HepG2 (cell line): ENCODE results near the gene TAC1. TPM values are rescaled to one million over a fixed set of nuclear protein-coding genes. Genes with fewer than 3 reads are reported as not detected.

Source experiments
- ATAC-seq: fragments of 200-7000 bp; cut with Tn5 transposase; 3 replicates; pipeline ENCODE4 v1.9.1; 2020; ENCODE audit warnings: mild to moderate bottlenecking, moderate library complexity
- BruUV-seq: library from RNA; stranded (reverse); fragments of 400-500 nt; replicated peaks from 2 replicates; lab custom pipeline; 2021; lab: Mats Ljungman, UMichigan
- CTCF ChIA-PET: fragments of 300-600 bp; formaldehyde crosslinking; extraction: SDS; loops from one replicate; lab custom pipeline; 2021; ENCODE audit warnings: low total read pairs, inconsistent platforms, low intra/inter-chr PET ratio; lab: Yijun Ruan, JAX
- POLR2A ChIA-PET: fragments of 350-600 bp; sonication (Branson Sonifier 250); formaldehyde crosslinking; loops from one replicate; lab custom pipeline; 2020; ENCODE audit warnings: antibody characterized with exemption, inconsistent platforms; lab: Yijun Ruan, JAX
- DNase-seq: peaks from one replicate; pipeline ENCODE4 v3.0.0-alpha.2; 2015; ENCODE audit warnings: low spot score
- FAIRE-seq: peaks from 3 replicates; lab custom pipeline; 2011; peaks lifted over from hg19 to GRCh38; lab: Jason Lieb, UNC
- H2AFZ ChIP-seq: one replicate; pipeline ENCODE4 v1.6.1; 2011; ENCODE audit warnings: low read length, inconsistent platforms
- H3K27ac ChIP-seq: fragments of 300-600 bp; 3 replicates; pipeline ENCODE4 v1.8.0; 2011; ENCODE audit warnings: mixed run types, mild to moderate bottlenecking, mixed read lengths, low read length, inconsistent platforms; ENCODE audit not compliant: insufficient read depth; ENCODE audit errors: extremely low read length
- H3K27me3 ChIP-seq, 2 experiments: fragments of 200-600 bp in 1 of 2; 2 replicates in 1 of 2; 3 replicates in 1 of 2; pipeline versions ENCODE4 v1.6.0 to v1.8.0; 2011; ENCODE audit warnings: low read length in 2 of 2, mild to moderate bottlenecking in 2 of 2, moderate library complexity in 2 of 2, inconsistent platforms in 1 of 2; ENCODE audit not compliant: insufficient read depth in 2 of 2, control insufficient read depth in 1 of 2
- H3K36me3 ChIP-seq, 2 experiments: fragments of 200-600 bp in 1 of 2; replicated peaks in 1 of 2; 2 replicates in 1 of 2; 3 replicates in 1 of 2; pipeline versions ENCODE4 v1.5.1 to v1.8.0; 2011; ENCODE audit warnings: low read length in 2 of 2, inconsistent platforms in 1 of 2; ENCODE audit not compliant: insufficient read depth in 2 of 2, control insufficient read depth in 1 of 2
- H3K4me1 ChIP-seq: 2 replicates; pipeline ENCODE4 v1.5.1; 2012; ENCODE audit warnings: low read length, inconsistent platforms; ENCODE audit not compliant: insufficient read depth
- H3K4me2 ChIP-seq: 2 replicates; pipeline ENCODE4 v1.6.0; 2011; ENCODE audit warnings: low read depth, low read length, inconsistent platforms
- H3K4me3 ChIP-seq, 3 experiments: fragments of 200-600 bp in 1 of 3; sonication (generic), shearing (Covaris generic) in 1 of 3; replicated peaks in 1 of 3; 2 replicates each; pipeline ENCODE4 v1.5.1; 2011 to 2016; ENCODE audit warnings: low read length in 3 of 3, inconsistent platforms in 2 of 3, low read depth in 2 of 3, mild to moderate bottlenecking in 2 of 3, control low read depth in 1 of 3, mixed read lengths in 1 of 3; ENCODE audit not compliant: insufficient read depth in 1 of 3
- H3K79me2 ChIP-seq: one replicate; pipeline ENCODE4 v1.6.1; 2011; ENCODE audit warnings: low read length, inconsistent platforms; ENCODE audit not compliant: insufficient read depth
- H3K9ac ChIP-seq: 2 replicates; pipeline ENCODE4 v1.6.0; 2011; ENCODE audit warnings: mild to moderate bottlenecking, low read depth, low read length, inconsistent platforms; ENCODE audit not compliant: insufficient read depth
- H3K9me3 ChIP-seq: 2 replicates; pipeline ENCODE4 v1.5.1; 2012; ENCODE audit warnings: mild to moderate bottlenecking, low read length
- H4K20me1 ChIP-seq: 2 replicates; pipeline ENCODE4 v1.6.0; 2011; ENCODE audit warnings: inconsistent platforms, mild to moderate bottlenecking, low read length, moderate library complexity; ENCODE audit not compliant: insufficient read depth
- RAD51 ChIP-seq: fragments of 450-650 bp; IDR thresholded peaks from 2 replicates; pipeline ENCODE4 v1.6.1; 2016; ENCODE audit warnings: borderline replicate concordance
- ZFP62 ChIP-seq: sonication (generic); formaldehyde crosslinking; IDR thresholded peaks from 2 replicates; pipeline ENCODE4 v1.4.0; 2020; ENCODE audit warnings: missing genetic modification reagents
- ZNF577 ChIP-seq: sonication (generic); formaldehyde crosslinking; IDR thresholded peaks from 2 replicates; pipeline ENCODE4 v1.4.0; 2020; ENCODE audit warnings: mild to moderate bottlenecking, low read depth, missing genetic modification reagents, borderline replicate concordance
- WGBS: methylation state at CpG from one replicate; pipeline ENCODE4 v1.1.6; 2017; ENCODE audit warnings: low lambda C conversion rate; 5-methylcytosine and 5-hydroxymethylcytosine counted together
- in situ Hi-C: cut with HindIII; loops from 2 replicates; pipeline ENCODE4 v1.10.0; 2017; ENCODE audit warnings: low pct_unique_long_range_greater_than_20kb; ENCODE audit not compliant: extremely low pct_ligation_motif_present
- intact Hi-C: fragments of 100-400 bp; cut with micrococcal nuclease; formaldehyde crosslinking; loops from one replicate; pipeline ENCODE4 v1.10.0; 2022; ENCODE audit not compliant: unreplicated experiment
- polyA plus RNA-seq, 8 experiments: library from polyadenylated mRNA; depleted of rRNA in 3 of 8; stranded (reverse) in 7 of 8; unstranded in 1 of 8; fragments of >200 nt; fragmentation: Illumina TruSeq in 4 of 8; extraction: Trizol in 4 of 8; gene quantifications; 2 replicates each; pipeline versions ENCODE4 v1.2.1 to v1.2.3, GENCODE V29; 2011 to 2016; ENCODE audit warnings: low read depth in 4 of 8, missing spikeins in 1 of 8, mixed read lengths in 1 of 8; ENCODE audit not compliant: insufficient read depth in 1 of 8
- total RNA-seq, 5 experiments: library from RNA; depleted of rRNA; stranded (reverse); fragments of >200 nt; fragmentation: Illumina TruSeq; extraction: Trizol; gene quantifications; 2 replicates each; pipeline ENCODE4 v1.2.3, GENCODE V29; 2016; ENCODE audit warnings: low read depth in 1 of 5
- TF ChIP-seq, protein P1 (sequence below), 2 experiments: fragments of 450-650 bp in 1 of 2; sonication (generic) in 1 of 2; formaldehyde crosslinking in 1 of 2; IDR thresholded peaks; 2 replicates each; pipeline versions ENCODE4 v1.6.1 to v1.8.0; 2016 to 2022; ENCODE audit warnings: antibody characterized with exemption in 1 of 2, mild to moderate bottlenecking in 1 of 2, missing genetic modification reagents in 1 of 2

The TAC1 gene
- total and polyA plus RNA-seq, 2 of the 13 experiments (the other 11 are each of a cell fraction or from before 2014, with no cell fraction given): not detected

GRCh38 chr7:97685952-97686351 lies 45.9 kb upstream of the TAC1 start:
- H3K4me3 ChIP-seq: no peak overlapping the region
- intact Hi-C loops: no loop called here
- no peak overlapping the region for H3K9ac ChIP-seq
- no peak for TF ChIP-seq ZFP62 (CRISPR knock-in tag)
- peak; percentile 56; the same call in 1 of the 2 replicates for TF ChIP-seq RAD51
- TF ChIP-seq, all 625 proteins: peak for 1
- Histone ChIP-seq H3K27me3 (peaks cover 0 to 4% of the 10 kb centered on the region in 2 experiments; a peak in 1 of 5 replicates), H3K36me3 (no peaks in the 10 kb centered on the region), H2AFZ (no peak overlapping the region), H3K4me1 (no peaks in the 10 kb centered on the region), H4K20me1 (no peaks in the 10 kb centered on the region), H3K4me2 (no peak overlapping the region), H3K27ac (no peak overlapping the region), H3K79me2 (no peaks in the 10 kb centered on the region), H3K9me3 (no peaks in the 10 kb centered on the region)
- BruUV-seq: no TSS peak
- no peak for ATAC-seq
- no peak for FAIRE-seq
- no peak for DNase-seq
- in situ Hi-C loops: no loop called here
- ChIA-PET POLR2A (no interaction called here), CTCF (no interaction called here)
- 4% methylated on average over 4 of the region's 4 CpGs for WGBS

- no peaks in the 10 kb centered on the region for H3K36me3 ChIP-seq
- no peaks in the 10 kb centered on the region for H3K79me2 ChIP-seq
- intact Hi-C loops (no loop called here), in situ Hi-C loops (no loop called here)
- H3K4me2 ChIP-seq: no peak overlapping the region
- H3K4me3 ChIP-seq: no peak overlapping the region
- FAIRE-seq (no peak), DNase-seq (no peak), ATAC-seq (no peak)
- ChIA-PET CTCF (no interaction called here), POLR2A (no interaction called here)
- no peak overlapping the region for H2AFZ ChIP-seq
- H3K9me3 ChIP-seq: no peaks in the 10 kb centered on the region
- H3K27ac ChIP-seq: no peak overlapping the region
- no TSS peak for BruUV-seq
- WGBS: 6% methylated on average over 1 of the region's 1 CpG
- no peak overlapping the region for H3K9ac ChIP-seq
- no peaks in the 10 kb centered on the region for H4K20me1 ChIP-seq
- no peak for TF ChIP-seq ZNF577 (CRISPR knock-in tag)
- TF ChIP-seq, protein P1, sequence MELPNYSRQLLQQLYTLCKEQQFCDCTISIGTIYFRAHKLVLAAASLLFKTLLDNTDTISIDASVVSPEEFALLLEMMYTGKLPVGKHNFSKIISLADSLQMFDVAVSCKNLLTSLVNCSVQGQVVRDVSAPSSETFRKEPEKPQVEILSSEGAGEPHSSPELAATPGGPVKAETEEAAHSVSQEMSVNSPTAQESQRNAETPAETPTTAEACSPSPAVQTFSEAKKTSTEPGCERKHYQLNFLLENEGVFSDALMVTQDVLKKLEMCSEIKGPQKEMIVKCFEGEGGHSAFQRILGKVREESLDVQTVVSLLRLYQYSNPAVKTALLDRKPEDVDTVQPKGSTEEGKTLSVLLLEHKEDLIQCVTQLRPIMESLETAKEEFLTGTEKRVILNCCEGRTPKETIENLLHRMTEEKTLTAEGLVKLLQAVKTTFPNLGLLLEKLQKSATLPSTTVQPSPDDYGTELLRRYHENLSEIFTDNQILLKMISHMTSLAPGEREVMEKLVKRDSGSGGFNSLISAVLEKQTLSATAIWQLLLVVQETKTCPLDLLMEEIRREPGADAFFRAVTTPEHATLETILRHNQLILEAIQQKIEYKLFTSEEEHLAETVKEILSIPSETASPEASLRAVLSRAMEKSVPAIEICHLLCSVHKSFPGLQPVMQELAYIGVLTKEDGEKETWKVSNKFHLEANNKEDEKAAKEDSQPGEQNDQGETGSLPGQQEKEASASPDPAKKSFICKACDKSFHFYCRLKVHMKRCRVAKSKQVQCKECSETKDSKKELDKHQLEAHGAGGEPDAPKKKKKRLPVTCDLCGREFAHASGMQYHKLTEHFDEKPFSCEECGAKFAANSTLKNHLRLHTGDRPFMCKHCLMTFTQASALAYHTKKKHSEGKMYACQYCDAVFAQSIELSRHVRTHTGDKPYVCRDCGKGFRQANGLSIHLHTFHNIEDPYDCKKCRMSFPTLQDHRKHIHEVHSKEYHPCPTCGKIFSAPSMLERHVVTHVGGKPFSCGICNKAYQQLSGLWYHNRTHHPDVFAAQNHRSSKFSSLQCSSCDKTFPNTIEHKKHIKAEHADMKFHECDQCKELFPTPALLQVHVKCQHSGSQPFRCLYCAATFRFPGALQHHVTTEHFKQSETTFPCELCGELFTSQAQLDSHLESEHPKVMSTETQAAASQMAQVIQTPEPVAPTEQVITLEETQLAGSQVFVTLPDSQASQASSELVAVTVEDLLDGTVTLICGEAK (IDR thresholded peaks at IDR 0.05): peak; percentile 56
- TF ChIP-seq, protein P1 (CRISPR knock-in tag; IDR thresholded peaks at IDR 0.05): peak; percentile 73; the same call in 1 of the 2 replicates
- TF ChIP-seq, all 625 proteins: peak for 1
- Histone ChIP-seq H3K27me3 (no peaks in the 10 kb centered on the region), H3K4me1 (no peaks in the 10 kb centered on the region)
Measured at GRCh38 chr7:97693586-97693985, 38.3 kb upstream of the TAC1 start.
